ENCODE results near the gene OST4. TPM values are rescaled to one million over a fixed set of nuclear protein-coding genes. Genes with fewer than 3 reads are reported as not detected.

OST4 gene
- total and polyA plus RNA-seq, 10 of the 15 experiments (the other 5 are each of a cell fraction or from before 2014, with no cell fraction given): 270 to 1,543 (median 523) TPM

- H3K4me2 ChIP-seq (ENCODE audit: control insufficient read depth, insufficient read depth): no peak overlapping the region
- intact Hi-C loops (cut with micrococcal nuclease; ENCODE audit: unreplicated experiment): no loop called here
- DNase-seq (ENCODE audit: low read depth, low spot score) (no peak), ATAC-seq (no peak), FAIRE-seq (no peak)
- no peak overlapping the region for H3K9ac ChIP-seq (ENCODE audit: control insufficient read depth, insufficient read depth, low read length)
- H3K4me1 ChIP-seq (ENCODE audit: control insufficient read depth, insufficient read depth, low read length): peaks cover 38% of the 10 kb centered on the region
- H3K36me3 ChIP-seq (ENCODE audit: control insufficient read depth in 2 of 2, insufficient read depth in 2 of 2, low read length in 1 of 2): peaks cover 39 to 49% of the 10 kb centered on the region in 2 experiments
- in situ Hi-C loops (cut with MboI): no loop called here
- RAD21 ChIA-PET (ENCODE audit: unreplicated experiment): interaction anchor here (0.9 to 4.1 kb wide), 3 partner anchors 11 to 44 kb away, joined by 4 to 31 read pairs (median 4); partner anchors contain the start of gene AGBL5
- H3K27ac ChIP-seq (ENCODE audit: control insufficient read depth, insufficient read depth): no peak overlapping the region
- peaks cover 10% of the 10 kb centered on the region for H3K79me2 ChIP-seq (ENCODE audit: control insufficient read depth, insufficient read depth, low read length)
- H4K20me1 ChIP-seq (ENCODE audit: control insufficient read depth, insufficient read depth): no peaks in the 10 kb centered on the region
- SMC1A ChIA-PET (ENCODE audit: uncharacterized antibody, unreplicated experiment): interaction anchor here (1.2 kb wide), 1 partner anchor 34 kb away, joined by 3 read pairs; no protein-coding TSS in a partner anchor
- no peak overlapping the region for H2AFZ ChIP-seq (ENCODE audit: control insufficient read depth, low read depth, low read length)
- TF ChIP-seq REST (IDR thresholded peaks at IDR 0.05; ENCODE audit: low read depth, low read length) (no peak), SPI1 (IDR thresholded peaks at IDR 0.05; ENCODE audit: borderline replicate concordance, insufficient read depth, low read depth, low read length) (no peak), NR2F1 (conservative IDR thresholded peaks at IDR 0.05) (no peak), CREB1 (IDR thresholded peaks at IDR 0.05; ENCODE audit: low read depth) (no peak), FOXM1 (IDR thresholded peaks at IDR 0.05; ENCODE audit: low read depth, low read length) (no peak), E2F4 (IDR thresholded peaks at IDR 0.05; ENCODE audit: low read depth, low read length) (no peak), ZNF217 (IDR thresholded peaks at IDR 0.05) (no peak), ZNF687 (IDR thresholded peaks at IDR 0.05) (no peak), ZNF274 (IDR thresholded peaks at IDR 0.05; ENCODE audit: insufficient read depth, insufficient read length) (no peak), ZNF207 (IDR thresholded peaks at IDR 0.05; ENCODE audit: borderline replicate concordance) (no peak), SP1 (IDR thresholded peaks at IDR 0.05; ENCODE audit: low read depth, low read length) (no peak), YY1 (IDR thresholded peaks at IDR 0.05; ENCODE audit: low read depth, low read length) (no peak), POLR2AphosphoS2 (IDR thresholded peaks at IDR 0.05; ENCODE audit: low read depth, low read length) (no peak), IRF4 (IDR thresholded peaks at IDR 0.05; ENCODE audit: low read depth, low read length) (no peak), CBFB (IDR thresholded peaks at IDR 0.05; ENCODE audit: low read depth) (no peak)
- H3K4me3 ChIP-seq: no peak overlapping the region
- no TSS peak for BruUV-seq (replicated peaks)
- CTCF ChIA-PET: interaction anchor here (0.9 to 5.2 kb wide), 6 partner anchors 10 to 78 kb away, joined by 4 to 26 read pairs (median 6); partner anchors contain the start of genes AGBL5 and MAPRE3
- WGBS (ENCODE audit: insufficient coverage, insufficient replicate concordance, low lambda C conversion rate, missing lambda C conversion rate): 88% methylated on average over 7 of the region's 7 CpGs
- POLR2A ChIA-PET: interaction anchor here (0.9 to 3.9 kb wide), 3 partner anchors 10 to 41 kb away, joined by 3 to 34 read pairs (median 3); partner anchors contain the start of gene AGBL5
- no peaks in the 10 kb centered on the region for H3K27me3 ChIP-seq (replicated peaks in 1 of 2; ENCODE audit: control insufficient read depth in 2 of 2, insufficient read depth in 2 of 2, low read length in 1 of 2)
- no peaks in the 10 kb centered on the region for H3K9me3 ChIP-seq (replicated peaks; ENCODE audit: control insufficient read depth, insufficient read depth, low read length)
These were observed 31.6 kb downstream of the OST4 start for GRCh38 chr2:27039871-27040270.
